ENCODE results near the gene TTC28.

The TTC28 gene

DNA sequence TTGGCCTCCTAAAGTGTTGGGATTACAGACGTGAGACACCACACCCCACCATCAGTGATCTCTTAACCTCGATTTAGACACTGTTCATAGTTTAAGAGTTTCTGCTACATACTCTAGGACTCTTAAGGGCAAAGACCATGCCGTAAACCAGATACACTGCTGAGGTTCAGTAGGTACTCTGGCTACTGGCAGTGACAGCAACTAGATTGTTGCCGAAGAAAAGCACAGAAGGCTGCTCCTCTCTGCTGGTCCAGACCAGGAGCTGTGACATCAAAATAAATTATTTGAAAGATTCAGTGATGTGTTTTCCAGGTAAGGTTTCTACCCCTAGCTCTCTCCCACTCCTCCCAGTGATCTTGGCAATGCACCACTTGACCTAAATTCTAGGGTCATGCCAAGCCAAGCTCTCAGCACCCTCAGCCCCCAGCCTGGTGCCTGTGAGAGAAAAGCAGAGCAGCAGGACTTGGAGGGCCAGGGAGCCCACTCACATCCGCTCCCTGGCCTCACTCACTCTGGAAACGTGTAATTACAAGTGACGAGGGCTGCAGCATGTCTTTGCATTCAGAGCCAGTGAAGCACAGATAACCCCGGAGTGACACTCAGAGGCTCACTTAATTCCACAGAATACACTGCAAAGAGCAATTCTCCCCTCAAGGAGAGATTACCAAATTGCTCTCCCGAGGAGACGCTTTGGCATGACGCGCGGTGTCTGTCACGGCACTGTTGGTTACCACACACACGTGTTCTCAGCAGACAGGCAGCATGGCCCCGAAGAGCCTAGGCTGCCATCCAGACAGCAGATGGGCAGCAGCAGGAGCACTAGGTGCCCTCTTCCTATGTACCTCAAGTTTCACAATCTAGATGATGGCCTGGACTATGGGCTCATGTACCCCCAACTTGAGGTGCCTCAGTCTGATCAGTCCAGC lies 663.7 kb downstream of the TTC28 start:
- Histone ChIP-seq H3K4me2 (ENCODE audit: low read depth, low read length, poor library complexity, severe bottlenecking) (no peak overlapping the region), H3K36me3 (ENCODE audit: low read length) (no peaks in the 10 kb centered on the region), H3K9me2 (replicated peaks; ENCODE audit: insufficient read depth, low read length) (no peaks in the 10 kb centered on the region), H3K9me3 (ENCODE audit: insufficient read depth, low read length) (no peaks in the 10 kb centered on the region), H3K79me2 (ENCODE audit: insufficient read depth, low read length) (no peaks in the 10 kb centered on the region), H3K27me3 (ENCODE audit: low read length) (no peaks in the 10 kb centered on the region), H3K27ac (ENCODE audit: low read depth, low read length) (no peak overlapping the region), H3K9ac (ENCODE audit: low read length) (no peak overlapping the region), H2AFZ (ENCODE audit: low read depth, low read length, severe bottlenecking) (no peak overlapping the region), H3F3A (ENCODE audit: insufficient read depth) (no peaks in the 10 kb centered on the region), H3K4me3 (ENCODE audit: insufficient read depth, low read length, poor library complexity, severe bottlenecking) (no peak overlapping the region), H4K20me1 (ENCODE audit: low read depth, low read length) (no peaks in the 10 kb centered on the region)
- TF ChIP-seq, protein P1, sequence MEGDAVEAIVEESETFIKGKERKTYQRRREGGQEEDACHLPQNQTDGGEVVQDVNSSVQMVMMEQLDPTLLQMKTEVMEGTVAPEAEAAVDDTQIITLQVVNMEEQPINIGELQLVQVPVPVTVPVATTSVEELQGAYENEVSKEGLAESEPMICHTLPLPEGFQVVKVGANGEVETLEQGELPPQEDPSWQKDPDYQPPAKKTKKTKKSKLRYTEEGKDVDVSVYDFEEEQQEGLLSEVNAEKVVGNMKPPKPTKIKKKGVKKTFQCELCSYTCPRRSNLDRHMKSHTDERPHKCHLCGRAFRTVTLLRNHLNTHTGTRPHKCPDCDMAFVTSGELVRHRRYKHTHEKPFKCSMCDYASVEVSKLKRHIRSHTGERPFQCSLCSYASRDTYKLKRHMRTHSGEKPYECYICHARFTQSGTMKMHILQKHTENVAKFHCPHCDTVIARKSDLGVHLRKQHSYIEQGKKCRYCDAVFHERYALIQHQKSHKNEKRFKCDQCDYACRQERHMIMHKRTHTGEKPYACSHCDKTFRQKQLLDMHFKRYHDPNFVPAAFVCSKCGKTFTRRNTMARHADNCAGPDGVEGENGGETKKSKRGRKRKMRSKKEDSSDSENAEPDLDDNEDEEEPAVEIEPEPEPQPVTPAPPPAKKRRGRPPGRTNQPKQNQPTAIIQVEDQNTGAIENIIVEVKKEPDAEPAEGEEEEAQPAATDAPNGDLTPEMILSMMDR (IDR thresholded peaks at IDR 0.05; ENCODE audit: insufficient read depth, low read length, poor library complexity, severe bottlenecking) = no peak

- no peaks in the 10 kb centered on the region for H3F3A ChIP-seq (ENCODE audit: insufficient read depth)
- no peak overlapping the region for H3K9ac ChIP-seq (ENCODE audit: low read length)
- no peak overlapping the region for H2AFZ ChIP-seq (ENCODE audit: low read depth, low read length, severe bottlenecking)
- no peaks in the 10 kb centered on the region for H3K9me3 ChIP-seq (ENCODE audit: insufficient read depth, low read length)
- H4K20me1 ChIP-seq (ENCODE audit: low read depth, low read length) = no peaks in the 10 kb centered on the region
- no peaks in the 10 kb centered on the region for H3K27me3 ChIP-seq (ENCODE audit: low read length)
- H3K9me2 ChIP-seq (replicated peaks; ENCODE audit: insufficient read depth, low read length) = no peaks in the 10 kb centered on the region
- no peak overlapping the region for H3K4me2 ChIP-seq (ENCODE audit: low read depth, low read length, poor library complexity, severe bottlenecking)
- H3K79me2 ChIP-seq (ENCODE audit: insufficient read depth, low read length) = no peaks in the 10 kb centered on the region
- H3K27ac ChIP-seq (ENCODE audit: low read depth, low read length) = no peak overlapping the region
- no peaks in the 10 kb centered on the region for H3K36me3 ChIP-seq (ENCODE audit: low read length)
- no peak overlapping the region for H3K4me3 ChIP-seq (ENCODE audit: insufficient read depth, low read length, poor library complexity, severe bottlenecking)
- TF ChIP-seq, protein P1 (IDR thresholded peaks at IDR 0.05; ENCODE audit: insufficient read depth, low read length, poor library complexity, severe bottlenecking) = no peak
- no peak for TF ChIP-seq EZH2phosphoT487 (conservative IDR thresholded peaks at IDR 0.05; ENCODE audit: low read length)
These were observed 664.6 kb downstream of the TTC28 start for GRCh38 chr22:28015046-28015425.

DNA sequence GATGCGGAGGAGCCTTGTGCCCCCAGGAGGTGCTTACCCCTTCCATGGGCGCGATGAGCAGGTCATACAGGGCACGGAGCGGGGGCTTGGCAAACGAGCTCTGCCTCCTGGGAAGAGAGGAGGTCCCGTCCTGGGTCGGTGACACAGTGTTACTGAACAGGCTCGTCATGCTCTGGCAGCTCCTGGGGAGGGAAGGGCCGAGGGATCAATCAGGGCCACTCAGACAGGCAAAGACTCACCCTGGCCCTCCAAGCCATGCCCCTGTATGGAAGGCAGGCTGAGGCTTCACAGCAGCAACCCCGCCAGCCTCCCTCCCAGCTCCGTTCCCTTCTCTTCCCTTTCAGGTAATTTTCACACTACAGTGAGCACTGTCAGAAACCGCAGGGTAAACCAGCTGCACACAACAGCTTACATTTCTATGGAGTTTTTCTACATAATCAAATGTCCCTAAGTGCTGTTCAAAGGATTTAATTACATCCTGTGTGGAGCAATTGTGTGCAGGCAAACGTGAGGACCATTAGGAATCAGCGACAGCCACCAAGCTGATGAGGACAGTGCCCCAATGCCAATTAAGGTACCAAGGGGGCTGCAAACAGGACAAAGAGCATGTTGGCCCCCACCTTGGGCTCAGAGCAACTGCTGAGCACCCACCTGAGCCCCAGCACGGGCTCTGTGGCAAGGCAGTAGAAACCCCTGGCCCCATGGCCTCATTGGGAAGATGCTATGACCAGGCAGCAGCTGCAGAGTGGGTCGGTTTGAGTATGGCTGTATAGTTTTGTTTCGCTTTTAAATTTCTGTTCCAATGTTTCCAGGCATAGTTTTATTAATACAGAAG lies 665.2 kb downstream of the TTC28 start:
- H3K36me3 ChIP-seq (ENCODE audit: low read length) = no peaks in the 10 kb centered on the region
- H4K20me1 ChIP-seq (ENCODE audit: low read depth, low read length) = no peaks in the 10 kb centered on the region
- no peak overlapping the region for H3K4me2 ChIP-seq (ENCODE audit: low read depth, low read length, poor library complexity, severe bottlenecking)
- no peaks in the 10 kb centered on the region for H3K9me2 ChIP-seq (replicated peaks; ENCODE audit: insufficient read depth, low read length)
- H3K27me3 ChIP-seq (ENCODE audit: low read length) = no peaks in the 10 kb centered on the region
- no peak for TF ChIP-seq EZH2phosphoT487 (conservative IDR thresholded peaks at IDR 0.05; ENCODE audit: low read length)
- TF ChIP-seq, protein P1 (IDR thresholded peaks at IDR 0.05; ENCODE audit: insufficient read depth, low read length, poor library complexity, severe bottlenecking) = no peak
- no peak overlapping the region for H3K4me3 ChIP-seq (ENCODE audit: insufficient read depth, low read length, poor library complexity, severe bottlenecking)
- no peaks in the 10 kb centered on the region for H3F3A ChIP-seq (ENCODE audit: insufficient read depth)
- no peak overlapping the region for H3K9ac ChIP-seq (ENCODE audit: low read length)
- no peak overlapping the region for H2AFZ ChIP-seq (ENCODE audit: low read depth, low read length, severe bottlenecking)
- H3K79me2 ChIP-seq (ENCODE audit: insufficient read depth, low read length) = no peaks in the 10 kb centered on the region
- H3K9me3 ChIP-seq (ENCODE audit: insufficient read depth, low read length) = no peaks in the 10 kb centered on the region
- H3K27ac ChIP-seq (ENCODE audit: low read depth, low read length) = no peak overlapping the region

Measured in SU-DHL-6 (cell line).